ENCODE data around the gene EFCC1.

The EFCC1 gene

DNA sequence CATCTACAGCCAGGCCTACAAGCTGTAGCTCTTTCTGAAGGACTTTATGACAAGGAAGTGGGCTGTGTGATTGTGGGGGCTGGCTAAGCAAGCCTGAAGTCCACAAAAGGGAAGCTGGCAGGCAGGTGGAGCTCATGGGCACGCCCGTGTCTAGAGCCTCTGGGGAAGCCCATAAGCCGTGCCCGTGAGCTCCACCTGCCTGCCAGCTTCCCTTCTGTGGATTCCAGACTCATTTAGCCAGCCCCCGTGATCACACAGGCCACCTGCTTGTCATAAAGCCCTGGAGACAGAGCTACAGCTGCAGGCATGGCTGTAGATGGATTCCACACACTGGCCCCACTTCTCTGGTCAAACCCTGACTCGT is 15.2 kb downstream of the EFCC1 start:
- peak; percentile 68 to 79 for DNase-seq

DNA sequence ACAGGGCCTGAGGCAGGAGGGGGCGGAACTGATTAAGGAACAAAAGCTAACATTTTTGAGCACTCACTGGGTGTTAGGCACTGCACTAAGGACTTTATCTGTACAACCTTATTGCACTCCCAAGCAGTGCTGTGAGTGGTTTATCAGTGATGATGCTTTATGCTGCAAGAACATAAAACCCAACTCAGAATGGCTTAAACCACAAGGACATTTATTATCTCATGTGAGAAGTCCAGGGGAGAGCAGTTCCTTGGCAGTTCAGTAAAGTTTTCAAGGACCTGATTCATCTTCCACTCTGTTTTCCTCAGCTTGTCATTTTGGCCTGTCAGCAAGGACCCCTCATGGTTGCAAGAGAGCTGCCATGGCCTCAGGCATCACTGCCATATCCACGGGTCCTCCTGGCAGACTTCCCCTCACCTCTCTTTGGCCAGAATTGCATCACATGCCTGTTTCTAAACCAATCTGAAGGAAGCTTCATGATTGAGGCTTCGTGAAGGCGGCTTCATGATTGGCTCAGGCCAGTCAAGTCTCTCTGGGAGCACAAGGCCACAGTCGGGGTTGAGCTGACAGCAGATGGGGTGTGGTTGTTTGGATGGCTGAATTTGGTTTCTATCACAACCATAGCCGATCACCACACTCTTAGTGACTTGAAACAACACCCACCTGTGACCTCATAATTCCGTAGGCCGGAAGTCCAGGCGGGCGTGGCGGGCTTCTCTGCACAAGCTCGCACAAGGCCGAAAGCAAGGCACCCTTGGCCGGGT is 15.8 kb downstream of the EFCC1 start:
- DNase-seq, result peak; percentile 73 to 84

DNA sequence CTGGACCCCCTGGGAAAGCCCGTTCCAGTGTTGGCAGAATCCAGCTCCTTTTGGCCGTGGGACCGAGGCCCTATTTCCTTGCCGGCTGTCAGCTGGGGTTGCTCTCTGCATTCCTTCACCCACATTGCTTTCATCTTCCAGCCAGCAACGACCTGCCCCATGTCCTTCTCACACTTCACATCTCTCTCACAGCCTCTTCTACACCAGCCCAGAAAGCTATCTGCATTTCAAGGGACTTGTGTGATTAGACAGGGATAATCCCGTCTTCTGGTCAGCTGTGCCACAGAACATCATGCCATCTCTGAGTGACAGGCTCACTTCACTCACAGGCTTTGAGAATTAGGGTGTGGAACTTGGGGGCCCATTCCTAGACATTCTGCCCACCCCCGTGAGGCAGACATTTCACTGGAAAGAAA is 16.4 kb downstream of the EFCC1 start:
- no peak for DNase-seq

DNA sequence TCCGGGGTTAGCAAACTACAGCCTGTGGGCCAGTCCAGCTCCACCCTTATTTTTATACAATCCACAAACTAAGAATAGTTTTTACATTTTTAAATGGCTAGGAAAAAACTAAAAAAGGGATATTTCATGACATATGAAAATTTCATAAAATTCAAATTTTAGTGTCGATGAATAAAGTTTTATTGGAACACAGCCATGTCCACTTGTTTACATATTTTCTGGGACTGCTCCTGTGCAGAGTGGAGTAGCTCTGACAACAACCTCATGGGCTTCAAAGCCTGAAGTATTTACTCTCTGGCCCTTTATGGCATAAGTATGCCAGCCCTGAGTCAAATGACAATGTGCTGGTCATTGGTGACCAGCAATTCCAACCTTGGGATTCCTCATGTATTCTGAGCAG is 17.2 kb downstream of the EFCC1 start:
- DNase-seq, result no peak

DNA sequence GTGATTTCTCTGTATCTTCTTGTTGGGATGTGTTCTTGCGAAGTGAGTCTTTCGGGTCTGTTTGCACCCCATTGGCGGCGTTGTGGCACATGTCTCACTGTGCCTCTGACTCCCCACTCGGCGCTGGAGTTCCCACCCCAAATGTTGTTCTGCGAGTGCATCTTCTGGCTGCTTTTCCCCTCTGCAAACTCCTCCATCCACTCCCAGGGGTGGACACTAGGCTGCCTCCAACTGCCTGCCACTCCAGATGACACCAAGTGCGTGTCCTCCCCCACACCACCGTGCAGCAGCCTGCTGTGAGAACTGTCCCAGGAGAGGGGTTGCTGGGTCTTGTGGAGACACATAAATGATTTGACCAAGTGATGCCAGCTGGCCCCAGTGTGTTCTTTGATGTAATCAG is 17.6 kb downstream of the EFCC1 start:
- DNase-seq, result no peak

DNA sequence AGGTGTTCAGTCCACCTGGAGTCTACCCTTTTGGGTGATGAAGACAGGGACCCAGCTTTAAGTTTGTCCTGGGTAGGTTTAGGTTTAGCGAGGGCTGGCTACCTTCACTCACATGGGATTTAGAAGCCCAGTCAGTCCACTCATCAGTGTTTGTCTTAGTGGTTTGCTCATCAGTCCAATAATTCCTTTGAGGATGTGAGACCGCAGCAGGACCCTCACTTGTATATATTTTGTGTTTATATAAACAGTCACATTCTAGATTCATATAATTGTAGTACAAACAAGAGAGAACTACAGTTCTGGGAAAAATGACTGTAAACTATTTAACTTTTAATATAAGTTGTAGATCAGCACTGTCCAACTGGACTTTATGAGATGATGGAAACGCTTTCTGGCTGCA is 18.2 kb downstream of the EFCC1 start:
- no peak for DNase-seq

DNA sequence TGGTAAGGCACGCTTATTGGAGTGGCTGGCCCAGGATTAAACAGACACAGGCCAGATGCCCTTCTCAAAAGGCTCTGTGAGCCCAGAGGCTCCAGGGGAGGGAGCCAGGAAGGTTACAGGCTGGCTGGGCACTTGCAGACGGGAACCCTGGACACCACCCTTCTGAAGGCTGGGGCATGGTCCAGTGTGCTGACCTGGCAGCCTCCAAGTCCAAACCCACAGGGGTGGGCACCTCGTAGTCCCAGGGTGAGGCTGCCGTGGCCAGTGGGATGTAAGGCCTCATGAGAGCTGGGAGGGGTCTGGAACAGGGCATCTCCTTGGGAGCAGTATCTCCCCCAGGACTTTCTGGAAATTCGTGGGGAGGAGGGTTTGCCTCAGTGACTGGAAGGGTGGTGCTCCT is 19.6 kb downstream of the EFCC1 start:
- no peak for DNase-seq

DNA sequence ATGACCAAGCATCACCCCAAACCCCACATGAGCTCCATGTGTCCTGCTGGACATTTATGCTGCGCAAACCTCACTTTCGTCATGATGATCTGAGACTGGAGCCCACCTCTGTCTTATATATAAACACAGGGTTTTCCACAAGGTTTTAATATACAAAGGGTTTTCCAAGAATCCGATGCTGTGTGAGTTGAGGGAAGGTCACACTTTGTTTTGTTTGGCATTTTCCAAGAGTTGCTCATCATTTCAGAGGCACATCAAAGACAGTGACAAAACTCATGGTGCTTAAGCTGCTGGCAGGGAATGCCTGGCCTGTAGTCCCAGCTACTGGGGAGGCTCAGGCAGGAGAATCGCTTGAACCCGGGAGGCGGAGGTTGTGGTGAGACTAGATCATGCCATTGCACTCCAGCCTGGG is 20.0 kb downstream of the EFCC1 start:
- no peak for DNase-seq

DNA sequence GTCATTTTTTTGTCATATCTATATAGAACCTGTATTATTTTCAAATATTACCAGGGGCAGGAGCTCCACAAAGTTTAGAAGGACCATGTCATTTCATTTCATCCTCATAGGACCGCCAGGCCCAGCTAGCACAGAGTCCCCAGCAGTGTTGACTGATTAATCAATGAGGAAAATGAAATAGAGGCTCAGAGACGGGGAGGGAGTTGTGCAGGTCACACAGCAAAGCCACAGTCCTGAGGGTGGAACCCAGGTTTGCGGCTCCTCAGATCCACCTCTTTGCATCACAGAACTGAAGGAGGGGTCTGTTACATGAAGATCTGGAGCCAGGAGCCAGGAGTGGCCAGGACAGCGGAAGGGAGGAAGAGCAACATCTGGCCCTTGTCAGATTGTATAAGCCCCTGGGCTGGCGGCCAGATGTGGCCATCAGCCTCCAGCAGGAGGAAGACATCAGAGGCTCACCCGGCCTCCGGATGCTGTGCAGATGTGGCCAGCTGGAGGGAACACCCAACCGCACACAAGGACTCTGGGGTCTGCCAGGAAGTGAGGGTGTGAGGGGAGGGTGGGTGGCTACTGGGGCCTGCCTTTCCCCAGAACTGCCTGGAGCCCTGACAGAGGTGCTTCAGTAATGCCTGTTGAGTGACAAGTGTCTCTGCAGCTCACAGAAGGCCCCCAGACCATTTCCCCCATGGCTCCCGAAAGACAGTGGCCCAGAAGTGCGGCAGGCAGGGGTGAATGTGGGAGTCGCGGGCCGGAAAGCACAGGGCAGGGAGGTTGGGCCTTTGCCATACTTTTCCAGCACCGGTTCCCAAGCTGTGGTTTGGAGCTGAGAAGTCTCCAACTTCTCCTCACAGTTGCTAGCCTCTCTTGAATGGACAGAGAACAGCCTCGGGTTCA is 21.3 kb downstream of the EFCC1 start:
- no peak for DNase-seq

DNA sequence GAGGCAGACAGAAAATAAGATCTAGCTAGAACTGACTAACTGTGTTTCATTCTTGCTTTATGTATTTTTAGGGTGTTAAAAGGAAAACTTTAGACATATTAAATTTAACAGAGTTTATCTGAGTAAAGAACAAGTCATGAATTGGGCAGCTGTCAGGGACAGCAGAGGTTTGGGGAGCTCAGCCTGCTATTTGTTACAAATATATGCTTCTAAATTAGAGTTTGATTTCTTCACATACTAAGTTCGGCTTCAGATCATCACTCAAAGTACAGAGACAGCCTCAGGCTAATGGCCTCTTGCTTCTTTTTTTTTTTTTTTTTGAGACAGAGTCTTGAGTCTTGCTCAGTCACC is 21.9 kb downstream of the EFCC1 start:
- no peak for DNase-seq

DNA sequence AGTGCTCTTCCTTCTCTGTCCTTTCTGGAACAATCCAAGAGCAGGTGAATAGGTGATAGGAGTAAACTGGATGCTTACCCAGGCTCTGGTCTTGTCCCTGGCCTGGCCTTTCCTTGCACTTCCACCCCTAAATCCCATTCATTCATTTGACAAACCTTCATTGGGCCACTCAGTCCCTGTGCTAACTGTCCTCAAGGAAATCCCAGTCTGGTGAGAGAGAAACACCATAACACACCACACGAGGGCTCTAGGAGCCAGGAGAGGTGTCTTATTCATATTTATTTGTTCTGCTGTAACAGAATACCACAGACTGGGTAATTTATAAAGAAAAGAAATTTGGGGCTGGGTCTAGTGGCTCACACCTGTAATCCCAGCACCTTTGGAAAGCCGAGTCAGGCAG is 22.8 kb downstream of the EFCC1 start:
- no peak for DNase-seq

DNA sequence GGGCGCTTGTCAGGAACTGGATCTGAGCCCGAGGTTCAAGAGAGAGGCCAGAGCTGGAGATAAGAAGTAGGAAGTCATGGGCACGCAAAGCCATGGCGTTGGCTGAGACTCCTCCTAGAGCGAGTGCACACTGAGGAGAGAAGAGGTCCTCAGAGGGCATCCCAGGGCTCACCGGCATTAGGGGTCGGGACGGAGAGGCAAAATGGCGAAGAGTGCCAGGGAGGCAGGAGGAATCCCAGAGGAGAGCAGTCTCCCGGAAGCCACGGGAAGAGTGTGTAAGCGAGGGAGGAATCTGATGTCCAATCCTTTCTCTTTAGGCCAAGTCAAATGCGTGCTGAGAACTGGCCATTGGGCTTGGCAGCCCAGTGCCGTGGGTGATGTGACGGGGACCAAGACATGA is 24.0 kb downstream of the EFCC1 start:
- no peak for DNase-seq

DNA sequence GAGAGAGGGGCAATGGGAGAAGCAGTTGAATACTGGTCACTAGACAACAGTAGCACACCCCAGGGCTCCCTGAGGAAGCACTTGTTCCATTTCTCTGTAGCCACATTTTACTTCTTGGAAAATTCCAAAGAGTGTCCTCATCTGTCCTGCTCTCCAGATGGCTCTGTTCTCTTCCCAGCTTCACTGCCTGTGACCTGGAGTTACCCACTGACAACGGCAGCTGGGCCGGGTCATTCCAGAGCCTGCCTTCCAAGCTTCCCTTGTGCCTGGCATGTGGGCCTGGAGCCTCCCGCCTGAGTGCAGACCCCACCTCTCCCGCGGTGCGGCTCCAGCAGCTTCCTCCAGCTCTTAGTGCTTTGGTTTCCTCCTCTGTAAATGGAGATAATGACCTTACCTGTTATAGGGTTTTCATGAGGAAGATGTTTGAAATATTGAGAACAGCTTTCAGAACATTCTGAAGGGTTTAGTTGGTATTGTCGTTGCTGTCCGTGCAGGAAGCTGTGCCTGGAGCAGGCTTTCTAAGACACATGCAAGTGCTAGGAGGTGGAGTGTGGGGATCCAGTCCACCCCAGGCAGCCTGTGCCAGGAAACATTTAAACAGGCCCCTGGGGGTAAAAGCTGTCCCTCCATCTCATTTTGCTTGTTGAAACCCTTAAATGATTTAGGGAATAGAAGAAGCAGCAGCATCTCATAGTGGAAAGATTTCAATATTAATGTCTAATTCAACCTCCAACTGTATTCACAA is 24.8 kb downstream of the EFCC1 start:
- DNase-seq, result no peak

DNA sequence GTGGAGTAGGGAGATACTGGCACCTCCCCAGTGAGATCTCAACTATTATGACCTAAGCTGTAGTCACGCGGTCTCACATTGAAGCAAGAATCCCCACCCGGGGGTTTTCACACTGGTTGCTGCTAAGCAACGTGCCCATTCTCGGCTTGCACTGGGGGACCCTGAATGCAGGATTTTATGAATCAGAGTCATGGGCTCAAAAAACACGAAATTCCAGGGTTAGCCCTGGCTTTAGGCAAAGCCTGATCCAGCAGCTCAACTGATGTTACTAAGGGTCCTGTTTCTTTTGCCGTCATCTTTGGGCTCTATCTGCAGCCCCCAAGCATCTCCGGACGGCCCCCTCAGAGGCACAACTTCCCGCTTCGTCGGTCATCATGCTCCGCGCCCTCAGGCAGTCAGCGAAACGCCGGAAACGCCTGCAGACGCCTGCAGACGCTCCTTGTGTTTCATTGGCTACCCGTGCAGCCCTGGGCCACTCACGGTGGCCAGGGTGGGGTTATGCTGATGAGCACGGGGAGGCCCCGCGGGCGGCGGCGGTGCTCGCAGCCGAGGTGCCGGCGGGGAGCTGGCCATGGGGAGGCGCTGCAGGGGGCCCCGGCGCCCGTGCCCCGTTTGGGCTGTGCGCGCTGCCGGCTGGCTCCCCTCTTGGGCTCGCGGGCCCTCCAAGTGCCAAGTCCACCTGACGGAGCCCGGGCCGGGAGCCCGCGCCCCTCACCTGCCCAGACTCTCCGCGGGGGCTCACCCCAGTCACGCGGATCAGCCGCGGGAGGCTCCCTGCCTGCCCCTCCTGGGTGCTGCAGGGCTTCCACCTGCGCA is 25.8 kb downstream of the EFCC1 start:
- DNase-seq, result peak; percentile 93

DNA sequence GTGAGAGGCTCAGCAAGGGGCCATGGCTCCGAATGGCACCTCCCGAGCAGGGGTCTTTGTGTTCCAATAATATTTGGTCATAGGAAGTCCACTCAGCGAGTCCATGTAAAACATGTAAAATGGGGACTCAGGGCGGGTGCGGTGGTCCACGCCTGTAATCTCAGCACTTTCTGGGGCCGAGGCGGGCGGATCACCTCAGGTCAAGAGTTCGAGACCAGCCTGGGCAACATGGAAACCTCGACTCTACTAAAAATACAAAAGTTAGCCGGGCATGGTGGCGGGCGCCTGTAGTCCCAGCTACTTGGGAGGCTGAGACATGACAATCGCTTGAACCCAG is 26.4 kb downstream of the EFCC1 start:
- DNase-seq, result no peak

DNA sequence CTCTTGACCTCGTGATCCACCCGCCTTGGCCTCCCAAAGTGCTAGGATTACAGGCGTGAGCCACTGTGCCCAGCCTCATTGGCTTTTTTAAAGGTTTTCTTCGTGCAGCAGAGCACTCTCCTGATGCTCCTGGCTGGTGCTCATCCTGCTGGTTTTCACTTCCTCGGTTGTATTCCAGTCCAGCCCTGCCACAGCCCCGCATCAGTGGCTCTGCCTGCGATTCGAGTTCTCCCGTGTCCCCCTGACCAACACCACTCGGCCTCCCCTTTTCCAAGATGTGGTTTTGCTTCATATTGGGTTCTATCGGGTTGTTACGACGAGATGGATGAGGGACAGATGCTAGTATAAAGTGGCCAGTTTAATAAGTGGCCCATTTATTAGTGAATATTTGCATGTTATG is 27.8 kb downstream of the EFCC1 start:
- DNase-seq, result no peak

DNA sequence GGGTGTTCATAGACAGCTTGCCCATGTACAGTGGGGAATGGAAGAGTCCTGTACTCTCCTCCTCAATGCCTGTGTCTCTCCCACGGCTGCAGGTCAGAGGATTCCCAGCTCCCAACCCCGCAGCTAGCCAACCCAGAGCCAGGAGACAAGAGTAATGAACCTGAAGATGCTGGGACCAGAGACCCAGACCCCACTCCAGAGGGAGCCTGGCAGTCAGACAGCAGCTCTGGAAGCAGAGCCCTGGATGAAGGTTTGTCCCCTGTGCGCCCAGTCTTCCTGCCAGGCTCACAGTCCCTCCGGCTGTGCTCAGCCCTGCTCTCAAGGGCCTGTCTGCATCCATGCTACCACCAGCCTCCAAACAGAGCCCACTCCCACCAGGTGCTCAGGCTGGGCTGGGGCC is 29.5 kb downstream of the EFCC1 start:
- DNase-seq, result no peak

DNA sequence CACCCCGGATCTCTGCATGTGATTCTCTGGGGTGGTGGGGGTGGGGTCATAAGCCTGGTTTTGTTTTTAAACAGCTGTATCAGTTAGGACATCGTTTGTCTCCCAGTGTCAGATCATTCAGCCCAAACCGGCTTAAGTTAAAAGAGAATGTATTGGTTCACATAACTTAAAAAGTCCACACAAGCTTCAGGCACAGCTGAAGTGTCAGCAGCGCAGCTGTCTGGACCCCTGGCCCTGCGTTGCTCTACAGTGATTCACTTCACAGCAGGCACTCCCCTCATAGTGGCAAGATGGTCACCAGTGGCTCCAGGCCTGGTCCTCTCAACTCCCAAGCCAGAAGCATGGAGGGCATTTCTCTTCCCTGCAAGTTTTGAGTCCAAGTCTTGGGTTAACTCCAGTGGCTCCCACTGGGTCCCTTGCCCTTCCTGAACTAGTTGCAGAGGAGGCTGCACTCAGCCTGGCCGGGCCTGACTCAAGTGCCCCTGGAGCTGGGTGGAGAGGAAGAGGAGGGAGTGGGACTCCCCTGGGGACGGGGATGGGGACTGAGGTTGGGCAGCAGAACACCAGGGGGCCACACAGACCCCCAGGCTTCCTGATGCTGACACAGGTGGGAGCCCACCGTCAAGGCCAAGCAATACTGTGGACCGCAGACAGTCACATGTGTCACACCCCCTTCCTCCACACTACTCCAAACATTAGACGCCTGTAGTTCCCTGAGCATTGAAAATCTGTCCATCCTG is 30.5 kb downstream of the EFCC1 start:
- DNase-seq, result no peak

DNA sequence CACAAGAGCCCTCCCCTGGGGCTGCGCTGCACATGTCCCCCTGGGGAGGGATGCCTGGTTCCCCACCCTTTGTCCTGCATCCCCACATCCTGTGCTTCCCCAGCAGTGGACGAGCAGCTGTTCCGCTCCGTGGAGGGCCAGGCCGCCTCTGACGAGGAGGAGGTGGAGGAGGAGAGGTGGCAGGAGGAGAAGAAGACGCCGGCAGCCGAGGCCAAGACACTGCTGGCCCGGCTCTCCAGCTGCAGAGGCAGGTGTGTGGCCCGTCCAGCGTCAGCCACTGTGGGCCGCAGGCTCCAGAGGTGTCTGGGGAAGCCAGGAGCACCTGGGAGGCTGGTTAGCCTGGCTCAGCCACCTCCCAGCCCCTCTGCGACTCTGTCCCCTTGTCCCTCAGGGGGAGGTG is 31.6 kb downstream of the EFCC1 start:
- DNase-seq, result no peak

DNA sequence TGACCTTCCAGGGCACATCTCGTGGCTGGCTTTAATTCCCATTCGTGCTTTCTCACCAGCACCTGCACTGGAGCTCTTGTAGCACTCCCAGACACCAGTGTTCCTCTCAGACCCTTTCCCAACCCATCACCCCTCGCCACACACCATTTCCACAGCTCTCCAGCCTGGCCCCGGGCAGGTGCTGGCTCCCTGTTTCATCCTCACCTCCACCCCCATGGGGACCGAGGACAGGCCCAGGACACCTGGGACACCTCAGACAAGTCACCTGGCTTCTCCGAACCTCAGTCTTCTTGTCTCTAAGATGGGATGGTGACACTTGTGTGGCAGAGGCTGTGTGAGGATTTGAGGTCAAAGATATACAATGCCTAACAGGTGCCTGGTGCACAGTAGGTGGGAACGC is 32.0 kb downstream of the EFCC1 start:
- no peak for DNase-seq

DNA sequence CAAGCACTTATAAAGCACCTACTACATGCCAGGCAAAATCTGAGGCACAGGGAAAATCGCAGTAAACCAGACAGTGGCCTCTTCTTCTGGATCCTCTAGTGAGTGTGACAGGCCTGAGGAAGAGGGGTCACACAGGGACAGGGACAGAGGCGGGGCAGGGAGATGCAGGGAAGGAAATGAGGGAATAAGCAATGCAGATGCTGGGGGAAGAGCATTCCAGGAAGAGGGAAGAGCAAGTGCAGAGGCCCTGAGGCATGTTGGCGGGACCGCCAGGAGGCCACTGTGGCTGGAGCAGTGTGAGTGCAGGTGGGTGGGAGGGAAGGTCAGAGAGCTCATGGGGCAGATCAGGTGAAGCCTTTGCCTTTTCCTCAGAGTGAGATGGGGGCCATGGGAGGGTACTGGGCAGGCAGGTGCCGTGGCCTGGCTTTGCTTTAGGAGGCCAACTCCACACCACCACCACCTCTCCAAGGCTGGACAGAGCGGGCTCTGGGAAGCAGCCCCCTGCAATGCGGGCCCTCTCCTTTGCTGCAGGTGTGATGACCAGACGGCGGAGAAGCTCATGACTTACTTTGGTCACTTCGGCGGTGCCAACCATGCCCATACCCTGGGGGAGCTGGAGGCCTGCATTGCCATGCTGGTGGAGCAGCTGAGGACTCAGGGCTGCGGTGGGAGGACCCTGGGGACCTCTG is 32.7 kb downstream of the EFCC1 start:
- DNase-seq, result no peak

DNA sequence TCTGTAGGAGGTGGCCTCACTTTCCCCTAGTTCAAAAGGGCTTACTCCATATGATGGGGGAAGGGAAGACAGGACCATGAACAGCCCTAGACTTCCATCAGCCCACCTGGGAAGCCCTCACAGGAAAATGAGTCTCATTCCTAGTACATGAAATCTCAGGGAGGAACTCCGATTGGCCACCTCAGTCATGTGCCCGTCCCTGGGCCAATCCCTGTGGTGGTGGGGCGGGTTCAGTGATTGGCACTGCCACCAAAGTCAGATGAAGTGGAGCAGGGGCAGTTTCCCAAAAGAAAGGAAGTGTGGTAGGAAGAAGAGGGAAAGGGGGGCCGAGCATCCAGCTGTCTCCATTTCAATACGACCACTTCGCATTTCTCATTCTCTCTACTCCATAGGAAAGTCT is 33.5 kb downstream of the EFCC1 start:
- DNase-seq, result no peak
